ENCODE data around the gene DDX47. TPM values are rescaled to one million over a fixed set of nuclear protein-coding genes. Genes with fewer than 3 reads are reported as not detected.

Gene DDX47
- total RNA-seq, 1 donor from 2014 or later = 42.0 TPM

GRCh38 chr12:12777092-12777491, 36.1 kb upstream of the DDX47 start:
- DNase-seq (ENCODE audit: extremely low spot score in 2 of 2) = no peak
- Histone ChIP-seq H3K27me3 (no peaks in the 10 kb centered on the region), H3K4me3 (no peak overlapping the region), H3K4me1 (no peaks in the 10 kb centered on the region), H3K27ac (no peak overlapping the region), H3K36me3 (no peaks in the 10 kb centered on the region), H3K9me3 (no peaks in the 10 kb centered on the region)
- intact Hi-C loops (cut with DNase I) = no loop called here
- TF ChIP-seq CTCF (IDR thresholded peaks at IDR 0.05) = no peak
- no peak for TF ChIP-seq POLR2A (IDR thresholded peaks at IDR 0.05)
- no peak for TF ChIP-seq POLR2AphosphoS5 (IDR thresholded peaks at IDR 0.05; ENCODE audit: insufficient read depth in 1 of 2, low read depth in 1 of 2)

- TF ChIP-seq POLR2A (IDR thresholded peaks at IDR 0.05) (no peak), CTCF (IDR thresholded peaks at IDR 0.05) (no peak), POLR2AphosphoS5 (IDR thresholded peaks at IDR 0.05; ENCODE audit: insufficient read depth in 1 of 2, low read depth in 1 of 2) (no peak)
- no peaks in the 10 kb centered on the region for H3K4me1 ChIP-seq
- H3K36me3 ChIP-seq = no peaks in the 10 kb centered on the region
- intact Hi-C loops (cut with DNase I) = no loop called here
- no peak overlapping the region for H3K27ac ChIP-seq
- no peak overlapping the region for H3K4me3 ChIP-seq
- no peak for DNase-seq (ENCODE audit: extremely low spot score in 2 of 2)
- no peaks in the 10 kb centered on the region for H3K27me3 ChIP-seq
- H3K9me3 ChIP-seq = no peaks in the 10 kb centered on the region
These were observed 34.1 kb upstream of the DDX47 start for GRCh38 chr12:12779007-12779406.

GRCh38 chr12:12779529-12779928, 33.6 kb upstream of the DDX47 start:
- no peaks in the 10 kb centered on the region for H3K36me3 ChIP-seq
- no peak for TF ChIP-seq CTCF (IDR thresholded peaks at IDR 0.05)
- peak in 1 of 2 donors; percentile 63 for TF ChIP-seq POLR2AphosphoS5 (IDR thresholded peaks at IDR 0.05; ENCODE audit: insufficient read depth in 1 of 2, low read depth in 1 of 2)
- intact Hi-C loops (cut with DNase I) = no loop called here
- no peak for DNase-seq (ENCODE audit: extremely low spot score in 2 of 2)
- no peaks in the 10 kb centered on the region for H3K9me3 ChIP-seq
- no peaks in the 10 kb centered on the region for H3K4me1 ChIP-seq
- H3K27me3 ChIP-seq = no peaks in the 10 kb centered on the region
- no peak overlapping the region for H3K27ac ChIP-seq
- no peak overlapping the region for H3K4me3 ChIP-seq

- H3K27me3 ChIP-seq = no peaks in the 10 kb centered on the region
- peak overlapping the region; percentile 65 for H3K27ac ChIP-seq
- DNase-seq (ENCODE audit: extremely low spot score in 2 of 2) = peak in 1 of 2 donors; percentile 52
- no peaks in the 10 kb centered on the region for H3K9me3 ChIP-seq
- TF ChIP-seq POLR2A (IDR thresholded peaks at IDR 0.05) = no peak
- TF ChIP-seq CTCF (IDR thresholded peaks at IDR 0.05) = no peak
- TF ChIP-seq POLR2AphosphoS5 (IDR thresholded peaks at IDR 0.05; ENCODE audit: insufficient read depth in 1 of 2, low read depth in 1 of 2) = no peak
- H3K36me3 ChIP-seq = no peaks in the 10 kb centered on the region
- intact Hi-C loops (cut with DNase I) = no loop called here
- H3K4me3 ChIP-seq = no peak overlapping the region
- H3K4me1 ChIP-seq = peaks cover 19% of the 10 kb centered on the region
These were observed 29.0 kb upstream of the DDX47 start for GRCh38 chr12:12784116-12784515.

GRCh38 chr12:12784911-12785814, 28.0 kb upstream of the DDX47 start, which contains the start of gene APOLD1:
TSS of gene APOLD1 (plus strand) at chr12:12785659. CDS start at chr12:12785692, 33 bp downstream.
- TF ChIP-seq POLR2A (IDR thresholded peaks at IDR 0.05) (peak in 1 of 2 donors; percentile 68), POLR2AphosphoS5 (IDR thresholded peaks at IDR 0.05; ENCODE audit: insufficient read depth in 1 of 2, low read depth in 1 of 2) (peak; percentile 30 to 90), CTCF (IDR thresholded peaks at IDR 0.05) (no peak)
- H3K36me3 ChIP-seq = no peaks in the 10 kb centered on the region

More at GRCh38 chr12:12784911-12785814, 28.0 kb upstream of the DDX47 start, which contains the start of gene APOLD1:
- peak in 1 of 2 donors; percentile 93 for DNase-seq (ENCODE audit: extremely low spot score in 2 of 2)
- Histone ChIP-seq H3K27ac (peak within 1 kb of the TSS; percentile 97), H3K9me3 (no peaks in the 10 kb centered on the region), H3K4me1 (peaks cover 21% of the 10 kb centered on the region), H3K4me3 (peak within 1 kb of the TSS; percentile 68 to 72), H3K27me3 (no peaks in the 10 kb centered on the region)
- intact Hi-C loops (cut with DNase I) = no loop called here
